Thyroid gland (tissue), 4 donors: ENCODE data around the gene TTC39A. TPM values are rescaled to one million over a fixed set of nuclear protein-coding genes. Genes with fewer than 3 reads are reported as not detected.
A peak's percentile ranks its signal among the peaks of the same experiment; 100 is the strongest.

ENCODE experiments used
- DNase-seq, 2 donors: peaks; one replicate each; pipeline ENCODE4 v3.0.0-alpha.2; 2019
- H3K27ac ChIP-seq, 3 donors: fragments of 200-600 bp; sonication (generic); 1 replicate in 2 of 3; 2 replicates in 1 of 3; pipeline ENCODE4 v1.5.1; 2016 to 2019; ENCODE audit warnings: mild to moderate bottlenecking in 1 of 3, moderate library complexity in 1 of 3
- H3K27me3 ChIP-seq: fragments of 200-600 bp; sonication (generic); one replicate; pipeline ENCODE4 v1.5.1; 2019
- H3K36me3 ChIP-seq, 2 donors: fragments of 200-600 bp; sonication (generic); one replicate each; pipeline ENCODE4 v1.5.1; 2016 to 2019
- H3K4me1 ChIP-seq, 2 donors: fragments of 200-600 bp; sonication (generic); one replicate each; pipeline ENCODE4 v1.5.1; 2017 to 2019
- H3K4me3 ChIP-seq, 3 donors: fragments of 200-600 bp; sonication (generic); replicated peaks in 1 of 3; 1 replicate in 2 of 3; 2 replicates in 1 of 3; pipeline ENCODE4 v1.5.1; 2016; ENCODE audit warnings: mild to moderate bottlenecking in 1 of 3
- H3K9me3 ChIP-seq: fragments of 200-600 bp; sonication (generic); one replicate; pipeline ENCODE4 v1.5.1; 2017
- CTCF ChIP-seq, 6 experiments: fragments of 200-600 bp in 3 of 6; fragments of 450-650 bp in 3 of 6; sonication (generic) in 3 of 6; IDR thresholded peaks; one replicate each; pipeline ENCODE4 v1.5.1; 2016 to 2019; ENCODE audit warnings: antibody characterized with exemption in 6 of 6, mild to moderate bottlenecking in 2 of 6, inconsistent platforms in 1 of 6, moderate library complexity in 1 of 6
- POLR2A ChIP-seq, 2 donors: fragments of 450-650 bp; IDR thresholded peaks; one replicate each; pipeline ENCODE4 v1.6.1; 2017; ENCODE audit warnings: antibody characterized with exemption in 2 of 2, mild to moderate bottlenecking in 2 of 2, moderate library complexity in 1 of 2
- WGBS, 2 donors: methylation state at CpG; one replicate each; pipeline ENCODE4 v1.1.5; 2017; 5-methylcytosine and 5-hydroxymethylcytosine counted together
- intact Hi-C: fragments of 100-400 bp; cut with DNase I; formaldehyde crosslinking; loops from one replicate; pipeline ENCODE4 v1.15.1; 2023
- total RNA-seq, 4 donors: library from RNA; depleted of rRNA; stranded (reverse); fragments of >200 nt; gene quantifications; one replicate each; pipeline ENCODE4 v1.2.3, GENCODE V29; 2016

TTC39A gene
- total RNA-seq, 4 donors from 2014 or later = 13.6 to 56.0 (median 33.5) TPM

GRCh38 chr1:51340380-51340779, 10.0 kb upstream of the TTC39A start:
- no peaks in the 10 kb centered on the region for H3K9me3 ChIP-seq
- WGBS, 2 donors = 98% methylated on average over 6 of the region's 6 CpGs
- intact Hi-C loops = no loop called here
- no peak overlapping the region for H3K27ac ChIP-seq
- no peak overlapping the region for H3K4me3 ChIP-seq
- no peaks in the 10 kb centered on the region for H3K27me3 ChIP-seq
- no peak for TF ChIP-seq CTCF (IDR thresholded peaks at IDR 0.05)
- no peak for TF ChIP-seq POLR2A (IDR thresholded peaks at IDR 0.05)
- DNase-seq = no peak
- H3K4me1 ChIP-seq = peaks cover 4 to 11% of the 10 kb centered on the region in 2 donors
- H3K36me3 ChIP-seq = no peaks in the 10 kb centered on the region

GRCh38 chr1:51336711-51337110, 6.3 kb upstream of the TTC39A start:
- H3K9me3 ChIP-seq = no peaks in the 10 kb centered on the region
- no peak overlapping the region for H3K4me3 ChIP-seq
- intact Hi-C loops = no loop called here
- no peaks in the 10 kb centered on the region for H3K36me3 ChIP-seq
- no peaks in the 10 kb centered on the region for H3K4me1 ChIP-seq
- no peak overlapping the region for H3K27ac ChIP-seq
- TF ChIP-seq POLR2A (IDR thresholded peaks at IDR 0.05) (no peak), CTCF (IDR thresholded peaks at IDR 0.05) (no peak)
- no peaks in the 10 kb centered on the region for H3K27me3 ChIP-seq
- no peak for DNase-seq
- whole genome bisulfite sequencing, 2 donors = 84 to 98% methylated on average over 3 to 4 of the region's 4 CpGs

GRCh38 chr1:51336004-51336403, 5.6 kb upstream of the TTC39A start:
- WGBS, 2 donors = 90 to 97% methylated on average over 3 of the region's 3 CpGs
- no peaks in the 10 kb centered on the region for H3K9me3 ChIP-seq
- DNase-seq = no peak
- TF ChIP-seq CTCF (IDR thresholded peaks at IDR 0.05) (no peak), POLR2A (IDR thresholded peaks at IDR 0.05) (no peak)
- no peaks in the 10 kb centered on the region for H3K36me3 ChIP-seq
- no peak overlapping the region for H3K27ac ChIP-seq
- no peaks in the 10 kb centered on the region for H3K27me3 ChIP-seq
- intact Hi-C loops = no loop called here
- no peak overlapping the region for H3K4me3 ChIP-seq
- H3K4me1 ChIP-seq = peaks cover 5 to 6% of the 10 kb centered on the region in 2 donors

GRCh38 chr1:51331206-51332100, 1.1 kb upstream of the TTC39A start:
- TF ChIP-seq CTCF (IDR thresholded peaks at IDR 0.05) = no peak
- peak in 1 of 2 donors; percentile 28 for TF ChIP-seq POLR2A (IDR thresholded peaks at IDR 0.05)
- Histone ChIP-seq H3K36me3 (no peaks in the 10 kb centered on the region), H3K27me3 (no peaks in the 10 kb centered on the region), H3K27ac (peak overlapping the region in 2 of 3 donors; percentile 58 to 72), H3K9me3 (no peaks in the 10 kb centered on the region), H3K4me1 (peaks cover 17 to 19% of the 10 kb centered on the region in 2 donors), H3K4me3 (no peak overlapping the region)
- DNase-seq = peak; percentile 61 to 66
- WGBS, 2 donors = 47 to 61% methylated on average over 6 to 7 of the region's 7 CpGs
- intact Hi-C loops = no loop called here
